ENCODE data around the gene ELF5. TPM values are rescaled to one million over a fixed set of nuclear protein-coding genes. Genes with fewer than 3 reads are reported as not detected.

ELF5 gene
- total and polyA plus RNA-seq, 2 of the 8 experiments (the other 6 are each of a cell fraction or from before 2014, with no cell fraction given), result not detected

GRCh38 chr11:34464591-34465051, 49.0 kb downstream of the ELF5 start:
- H3K4me1 ChIP-seq (replicated peaks in 1 of 4; ENCODE audit: control insufficient read depth in 3 of 4, insufficient read depth in 4 of 4, low read length in 3 of 4), result no peaks in the 10 kb centered on the region
- H3K4me3 ChIP-seq (ENCODE audit: extremely low read depth in 1 of 4, insufficient read depth in 2 of 4, low read depth in 3 of 4, low read length in 4 of 4), result no peak overlapping the region
- no peak overlapping the region for H3K27ac ChIP-seq (ENCODE audit: low read depth, low read length)
- ChIA-PET CTCF (ENCODE audit: partially characterized antibody) (interaction anchor here (0.9 to 1.7 kb wide), 3 partner anchors 27 to 48 kb away, joined by 3 to 4 read pairs (median 3); partner anchors contain the start of gene ELF5), POLR2A (ENCODE audit: partially characterized antibody) (interaction anchor here (0.6 kb wide), 1 partner anchor 118 kb away, joined by 4 read pairs; no protein-coding TSS in a partner anchor)
- H3K79me2 ChIP-seq (ENCODE audit: control insufficient read depth in 1 of 2, insufficient read depth in 2 of 2, low read length in 2 of 2), result no peaks in the 10 kb centered on the region
- H2BK120ac ChIP-seq (replicated peaks; ENCODE audit: low read depth, low read length), result no peak overlapping the region
- no peaks in the 10 kb centered on the region for H3K27me3 ChIP-seq (replicated peaks in 1 of 4; ENCODE audit: control insufficient read depth in 3 of 4, extremely low read depth in 1 of 4, insufficient read depth in 3 of 4, low read length in 3 of 4)
- H2AFZ ChIP-seq (ENCODE audit: low read length), result no peak overlapping the region
- WGBS, 2 experiments (ENCODE audit: extremely low coverage in 1 of 2, insufficient coverage in 1 of 2, insufficient read length in 1 of 2, insufficient replicate concordance in 2 of 2, low coverage in 1 of 2, low lambda C conversion rate in 2 of 2, missing lambda C conversion rate in 1 of 2), result 93% methylated on average over 7 of the region's 7 CpGs; no CpG with 5 or more reads in 1 of the 2 experiments
- no peak overlapping the region for H2BK5ac ChIP-seq (ENCODE audit: low read depth, low read length)
- no peaks in the 10 kb centered on the region for H4K20me1 ChIP-seq (replicated peaks in 1 of 2; ENCODE audit: control insufficient read depth in 1 of 2, insufficient read depth in 2 of 2, low read length in 2 of 2)
- no peak for TF ChIP-seq KDM1A (IDR thresholded peaks at IDR 0.05; ENCODE audit: borderline replicate concordance, low read length)
- TF ChIP-seq SP4 (IDR thresholded peaks at IDR 0.05; ENCODE audit: low read length), result no peak
- TF ChIP-seq SIN3A (conservative IDR thresholded peaks at IDR 0.05 in 1 of 2, IDR thresholded peaks at IDR 0.05 in 1 of 2; ENCODE audit: low read depth in 1 of 2, low read length in 2 of 2), result no peak
- no peak for TF ChIP-seq SUZ12 (IDR thresholded peaks at IDR 0.05; ENCODE audit: low read length)
- H3K9me3 ChIP-seq (ENCODE audit: insufficient read depth in 2 of 2, low read depth in 1 of 2, low read length in 1 of 2), result peaks cover 12% of the 10 kb centered on the region in 2 experiments; a peak in 2 of 4 replicates
- H2BK12ac ChIP-seq (ENCODE audit: low read depth, low read length), result no peak overlapping the region
- no peak overlapping the region for H2BK15ac ChIP-seq (ENCODE audit: low read length)
- peaks cover 0 to 13% (median 3%) of the 10 kb centered on the region in 4 experiments; a peak in 4 of 8 replicates for H3K36me3 ChIP-seq (ENCODE audit: control insufficient read depth in 2 of 4, insufficient read depth in 4 of 4, low read length in 3 of 4)
- no peak overlapping the region for H3K14ac ChIP-seq (ENCODE audit: insufficient read length)
- no peak for DNase-seq (ENCODE audit: low read depth in 1 of 2, low spot score in 2 of 2)
- H2BK20ac ChIP-seq (ENCODE audit: low read length), result no peak overlapping the region
- H3K56ac ChIP-seq (replicated peaks; ENCODE audit: insufficient read length, low read depth, low read length), result no peak overlapping the region
- no peaks in the 10 kb centered on the region for H3K23me2 ChIP-seq (ENCODE audit: low read depth, low read length)
- H3K4me2 ChIP-seq (ENCODE audit: insufficient read depth in 1 of 2, low read depth in 2 of 2, low read length in 2 of 2), result no peak overlapping the region
- no peak overlapping the region for H3K4ac ChIP-seq (replicated peaks; ENCODE audit: insufficient read length, low read depth, low read length)
- no peak overlapping the region for H2AK5ac ChIP-seq (ENCODE audit: low read depth, low read length)
- H3K23ac ChIP-seq (ENCODE audit: insufficient read length), result no peak overlapping the region
- no peak overlapping the region for H3K18ac ChIP-seq (ENCODE audit: extremely low read depth, low read length)
- no peak overlapping the region for H3K9ac ChIP-seq (replicated peaks in 1 of 4; ENCODE audit: extremely low read depth in 1 of 4, low read depth in 3 of 4, low read length in 3 of 4)
- no peak overlapping the region for H4K5ac ChIP-seq (ENCODE audit: insufficient read length, low read depth, low read length)
- no peaks in the 10 kb centered on the region for H3K79me1 ChIP-seq (ENCODE audit: low read depth, low read length)
- H4K8ac ChIP-seq (ENCODE audit: extremely low read depth, insufficient read depth, low read length), result no peak overlapping the region
- FAIRE-seq, result no peak
- no peak overlapping the region for H4K91ac ChIP-seq (replicated peaks; ENCODE audit: insufficient read length, low read length)

All from H1 (cell line).